ENCODE data around the gene PCK1. TPM values are rescaled to one million over a fixed set of nuclear protein-coding genes. Genes with fewer than 3 reads are reported as not detected.
"Not testable (repeated sequence)": the region's sequence is repeated elsewhere in the genome, so short reads cannot be mapped to it uniquely, and the experiment has no call there.

PCK1 gene
- not detected for total RNA-seq
- 0.25 TPM for polyA plus RNA-seq (2013, experiment 1 of 2)
- 0.70 TPM for polyA plus RNA-seq (2013, experiment 2 of 2)
- long read RNA-seq, experiment 1, result 0 reads
- long read RNA-seq, experiment 2, result 0 reads
- long read RNA-seq, experiment 3, result 0 reads
- long read RNA-seq, experiment 4, result 0 reads

DNA sequence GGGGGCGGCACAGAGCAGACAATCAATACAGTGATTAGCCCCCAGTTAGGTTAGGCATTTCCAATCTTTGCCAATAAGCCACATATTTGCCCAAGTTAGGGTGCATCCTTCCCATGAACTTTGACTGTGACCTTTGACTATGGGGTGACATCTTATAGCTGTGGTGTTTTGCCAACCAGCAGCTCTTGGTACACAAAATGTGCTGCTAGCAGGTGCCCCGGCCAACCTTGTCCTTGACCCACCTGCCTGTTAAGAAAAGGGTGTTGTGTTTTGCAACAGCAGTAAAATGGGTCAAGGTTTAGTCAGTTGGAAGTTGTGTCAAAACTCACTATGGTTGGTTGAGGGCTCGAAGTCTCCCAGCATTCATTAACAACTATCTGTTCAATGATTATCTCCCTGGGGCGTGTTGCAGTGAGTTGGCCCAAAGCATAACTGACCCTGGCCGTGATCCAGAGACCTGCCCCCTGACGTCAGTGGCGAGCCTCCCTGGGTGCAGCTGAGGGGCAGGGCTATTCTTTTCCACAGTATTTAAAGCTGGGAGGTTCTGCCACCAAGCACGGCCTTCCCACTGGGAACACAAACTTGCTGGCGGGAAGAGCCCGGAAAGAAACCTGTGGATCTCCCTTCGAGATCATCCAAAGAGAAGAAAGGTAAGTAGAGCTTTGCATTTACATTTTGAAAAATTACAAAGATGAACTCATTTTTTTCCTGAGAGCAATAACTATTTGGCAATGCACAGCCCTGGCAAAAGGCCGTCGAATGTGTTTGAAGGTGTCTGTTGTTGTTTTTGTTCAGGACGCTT is at the start of gene PCK1:
TSS of gene PCK1 (plus strand) at position 557 of the 802 bp plus-strand sequence. CDS start 302 bp downstream, outside the sequence.
- H3K27me3 Mint-ChIP-seq (ENCODE audit: insufficient read depth), result no peaks in the 10 kb centered on the region
- Histone ChIP-seq H3K27me3 (ENCODE audit: control insufficient read depth, insufficient read depth, low read length, poor library complexity, severe bottlenecking) (no peaks in the 10 kb centered on the region), H3K9ac (ENCODE audit: extremely low read depth, low read length, poor library complexity, severe bottlenecking) (no peak within 1 kb of the TSS), H3K4me3 (ENCODE audit: low read length) (no peak within 1 kb of the TSS), H3K9me3 (ENCODE audit: control insufficient read depth, low read length) (no peaks in the 10 kb centered on the region), H3K4me1 (ENCODE audit: control insufficient read depth, insufficient read depth, low read length) (no peaks in the 10 kb centered on the region), H3K27ac (ENCODE audit: low read depth, low read length) (no peak within 1 kb of the TSS), H3K36me3 (ENCODE audit: control insufficient read depth, insufficient read depth, low read length) (no peaks in the 10 kb centered on the region)
- DNase-seq, result no peak
- H3K9me3 Mint-ChIP-seq, result no peaks in the 10 kb centered on the region
- no peaks in the 10 kb centered on the region for H3K36me3 Mint-ChIP-seq (ENCODE audit: low read depth)
- TF ChIP-seq, protein P1, sequence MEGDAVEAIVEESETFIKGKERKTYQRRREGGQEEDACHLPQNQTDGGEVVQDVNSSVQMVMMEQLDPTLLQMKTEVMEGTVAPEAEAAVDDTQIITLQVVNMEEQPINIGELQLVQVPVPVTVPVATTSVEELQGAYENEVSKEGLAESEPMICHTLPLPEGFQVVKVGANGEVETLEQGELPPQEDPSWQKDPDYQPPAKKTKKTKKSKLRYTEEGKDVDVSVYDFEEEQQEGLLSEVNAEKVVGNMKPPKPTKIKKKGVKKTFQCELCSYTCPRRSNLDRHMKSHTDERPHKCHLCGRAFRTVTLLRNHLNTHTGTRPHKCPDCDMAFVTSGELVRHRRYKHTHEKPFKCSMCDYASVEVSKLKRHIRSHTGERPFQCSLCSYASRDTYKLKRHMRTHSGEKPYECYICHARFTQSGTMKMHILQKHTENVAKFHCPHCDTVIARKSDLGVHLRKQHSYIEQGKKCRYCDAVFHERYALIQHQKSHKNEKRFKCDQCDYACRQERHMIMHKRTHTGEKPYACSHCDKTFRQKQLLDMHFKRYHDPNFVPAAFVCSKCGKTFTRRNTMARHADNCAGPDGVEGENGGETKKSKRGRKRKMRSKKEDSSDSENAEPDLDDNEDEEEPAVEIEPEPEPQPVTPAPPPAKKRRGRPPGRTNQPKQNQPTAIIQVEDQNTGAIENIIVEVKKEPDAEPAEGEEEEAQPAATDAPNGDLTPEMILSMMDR (conservative IDR thresholded peaks at IDR 0.05), result no peak
- H3K4me3 Mint-ChIP-seq, result no peak within 1 kb of the TSS
- WGBS, 2 experiments (ENCODE audit: insufficient coverage in 1 of 2, insufficient read length in 1 of 2), result 87 to 92% methylated on average over 10 to 14 of the region's 14 CpGs
- no peaks in the 10 kb centered on the region for H3K4me1 Mint-ChIP-seq
- no peak within 1 kb of the TSS for H3K27ac Mint-ChIP-seq

- peaks cover 16% of the 10 kb centered on the region for H3K27me3 ChIP-seq (ENCODE audit: control insufficient read depth, insufficient read depth, low read length, poor library complexity, severe bottlenecking)
- 89 to 94% methylated on average over 3 to 7 of the region's 7 CpGs for whole genome bisulfite sequencing, 2 experiments (ENCODE audit: insufficient coverage in 1 of 2, insufficient read length in 1 of 2)
- H3K27ac ChIP-seq (ENCODE audit: low read depth, low read length); H3K9ac ChIP-seq (ENCODE audit: extremely low read depth, low read length, poor library complexity, severe bottlenecking); H3K4me3 Mint-ChIP-seq; H3K36me3 ChIP-seq (ENCODE audit: control insufficient read depth, insufficient read depth, low read length); DNase-seq; H3K27me3 Mint-ChIP-seq (ENCODE audit: insufficient read depth); H3K4me1 ChIP-seq (ENCODE audit: control insufficient read depth, insufficient read depth, low read length); H3K27ac Mint-ChIP-seq; H3K4me3 ChIP-seq (ENCODE audit: low read length); H3K36me3 Mint-ChIP-seq (ENCODE audit: low read depth); H3K9me3 ChIP-seq (ENCODE audit: control insufficient read depth, low read length); H3K9me3 Mint-ChIP-seq: not testable (repeated sequence)
- peaks cover 23% of the 10 kb centered on the region for H3K4me1 Mint-ChIP-seq
Measured at GRCh38 chr20:57511709-57512108, 49.2 kb upstream of the PCK1 start.

DNA sequence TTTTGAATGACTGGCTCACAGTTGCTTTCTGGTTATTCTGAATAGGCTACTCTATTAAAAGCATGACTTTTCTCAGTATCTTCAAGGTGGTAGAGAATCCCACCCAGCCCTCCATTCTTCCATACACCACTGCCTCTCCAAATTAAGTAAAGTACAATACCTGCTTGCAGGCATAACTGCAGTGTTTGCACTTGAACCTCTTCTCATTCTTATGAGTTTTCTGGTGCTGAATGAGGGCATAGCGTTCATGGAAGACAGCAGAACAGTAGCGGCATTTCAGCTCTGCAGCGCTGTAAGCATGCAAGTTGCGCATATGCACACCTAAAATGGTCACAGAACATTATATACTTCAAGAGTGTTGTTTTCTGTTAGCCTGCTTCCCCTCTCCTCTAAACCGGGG is 48.5 kb upstream of the PCK1 start:
- 92 to 96% methylated on average over 4 to 5 of the region's 5 CpGs for WGBS, 2 experiments (ENCODE audit: insufficient coverage in 1 of 2, insufficient read length in 1 of 2)
- Mint-ChIP-seq H3K27me3 (ENCODE audit: insufficient read depth) (peaks cover 3% of the 10 kb centered on the region), H3K36me3 (ENCODE audit: low read depth) (no peaks in the 10 kb centered on the region), H3K9me3 (no peaks in the 10 kb centered on the region), H3K27ac (no peak overlapping the region), H3K4me3 (no peak overlapping the region), H3K4me1 (peaks cover 23% of the 10 kb centered on the region)
- Histone ChIP-seq H3K36me3 (ENCODE audit: control insufficient read depth, insufficient read depth, low read length) (no peaks in the 10 kb centered on the region), H3K27me3 (ENCODE audit: control insufficient read depth, insufficient read depth, low read length, poor library complexity, severe bottlenecking) (peaks cover 10% of the 10 kb centered on the region), H3K27ac (ENCODE audit: low read depth, low read length) (no peak overlapping the region), H3K9ac (ENCODE audit: extremely low read depth, low read length, poor library complexity, severe bottlenecking) (no peak overlapping the region), H3K4me1 (ENCODE audit: control insufficient read depth, insufficient read depth, low read length) (no peaks in the 10 kb centered on the region), H3K4me3 (ENCODE audit: low read length) (no peak overlapping the region), H3K9me3 (ENCODE audit: control insufficient read depth, low read length) (no peaks in the 10 kb centered on the region)
- DNase-seq, result no peak
- TF ChIP-seq, protein P1 (conservative IDR thresholded peaks at IDR 0.05), result no peak

Data from endodermal cell (in vitro differentiated cells).